ENCODE data around the gene UBB. TPM values are rescaled to one million over a fixed set of nuclear protein-coding genes. Genes with fewer than 3 reads are reported as not detected.
A peak's percentile ranks its signal among the peaks of the same experiment; 100 is the strongest.

UBB gene
- total and polyA plus RNA-seq, 9 of the 15 experiments (the other 6 are each of a cell fraction or from before 2014, with no cell fraction given) = 1,069 to 4,143 (median 1,696) TPM

DNA sequence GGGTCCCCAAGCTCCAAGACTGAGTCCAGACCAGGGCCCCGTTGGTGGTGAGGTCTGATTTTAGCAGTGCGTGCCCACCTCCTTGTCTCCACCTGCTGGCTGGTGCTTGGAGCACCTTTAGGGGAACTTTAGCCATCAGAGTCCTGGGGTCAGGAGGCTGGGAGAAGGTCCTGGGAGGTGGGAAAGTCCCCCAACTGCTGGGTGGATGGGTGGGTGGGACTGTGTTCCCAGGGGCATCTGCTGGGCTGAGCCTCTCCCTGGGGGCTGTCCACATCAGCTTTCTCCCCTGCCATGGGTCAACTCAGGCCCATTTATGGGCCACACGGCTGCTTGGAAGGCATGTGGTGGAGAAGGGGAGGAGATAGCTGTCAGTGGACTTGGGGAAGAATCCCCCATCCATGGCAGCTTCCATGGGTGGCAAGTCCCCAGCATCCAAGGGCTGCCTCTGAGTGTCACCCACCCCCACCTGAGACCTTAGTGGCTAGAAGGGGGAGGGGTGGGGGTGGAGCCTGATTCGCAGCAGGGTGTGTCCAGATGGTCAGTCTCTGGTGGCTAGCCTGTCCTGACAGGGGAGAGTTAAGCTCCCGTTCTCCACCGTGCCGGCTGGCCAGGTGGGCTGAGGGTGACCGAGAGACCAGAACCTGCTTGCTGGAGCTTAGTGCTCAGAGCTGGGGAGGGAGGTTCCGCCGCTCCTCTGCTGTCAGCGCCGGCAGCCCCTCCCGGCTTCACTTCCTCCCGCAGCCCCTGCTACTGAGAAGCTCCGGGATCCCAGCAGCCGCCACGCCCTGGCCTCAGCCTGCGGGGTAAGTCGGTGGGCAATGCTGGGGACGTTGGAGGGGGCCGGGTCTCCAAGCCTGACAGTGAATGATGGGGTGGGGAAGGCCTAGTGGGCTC, 34.4 kb downstream of the UBB start, which contains the start of gene TRPV2 (continued):
- TF ChIP-seq ARID1B (IDR thresholded peaks at IDR 0.05) = peak; percentile 16; the same call in 1 of the 2 replicates

DNA sequence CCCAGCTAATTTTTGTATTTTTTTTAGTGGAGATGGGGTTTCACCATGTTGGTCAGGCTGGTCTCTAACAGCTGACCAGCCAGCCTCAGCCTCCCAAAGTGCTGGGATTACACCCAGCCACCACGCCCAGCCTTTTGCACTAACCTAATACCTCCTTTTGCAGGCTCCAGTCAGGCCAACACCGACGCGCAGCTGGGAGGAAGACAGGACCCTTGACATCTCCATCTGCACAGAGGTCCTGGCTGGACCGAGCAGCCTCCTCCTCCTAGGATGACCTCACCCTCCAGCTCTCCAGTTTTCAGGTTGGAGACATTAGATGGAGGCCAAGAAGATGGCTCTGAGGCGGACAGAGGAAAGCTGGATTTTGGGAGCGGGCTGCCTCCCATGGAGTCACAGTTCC, 36.5 kb downstream of the UBB start:
- Histone ChIP-seq H3K9me3 (replicated peaks; ENCODE audit: control insufficient read depth, insufficient read depth, low read depth, low read length) (no peaks in the 10 kb centered on the region), H3K9me1 (ENCODE audit: control insufficient read depth, insufficient read depth, low read length) (peaks cover 4% of the 10 kb centered on the region), H3K9ac (ENCODE audit: insufficient read depth in 1 of 2, low read depth in 2 of 2, low read length in 2 of 2) (peak overlapping the region in 1 of 2 experiments; percentile 8; a peak in 2 of 4 replicates), H3K4me3 (no peak overlapping the region), H3K27ac (ENCODE audit: extremely low read depth, low read depth, low read length) (no peak overlapping the region; the same call in 2 of the 3 replicates), H3K4me1 (replicated peaks in 1 of 2; ENCODE audit: control insufficient read depth in 2 of 2, insufficient read depth in 2 of 2, low read length in 2 of 2) (peaks cover 37 to 45% of the 10 kb centered on the region in 2 experiments), H3K27me3 (ENCODE audit: control insufficient read depth in 2 of 2, insufficient read depth in 2 of 2, low read length in 2 of 2) (no peaks in the 10 kb centered on the region), H3K4me2 (ENCODE audit: insufficient read depth, low read length) (no peak overlapping the region), H3K36me3 (ENCODE audit: control insufficient read depth, insufficient read depth, low read length) (peaks cover 35% of the 10 kb centered on the region; the same call in 2 of the 3 replicates), H2AFZ (ENCODE audit: low read depth, low read length) (no peak overlapping the region), H4K20me1 (replicated peaks; ENCODE audit: control insufficient read depth, insufficient read depth, low read length) (no peaks in the 10 kb centered on the region), H3K79me2 (ENCODE audit: control insufficient read depth, insufficient read depth, low read length) (peaks cover 54% of the 10 kb centered on the region)
- TF ChIP-seq ZFP36 (IDR thresholded peaks at IDR 0.05; ENCODE audit: low read depth, low read length, partially characterized antibody) (no peak), RBFOX2 (IDR thresholded peaks at IDR 0.05; ENCODE audit: low read depth, low read length) (0 out of 2 replicates have a peak, but pooled peaks have one; percentile 11)
- TF ChIP-seq, protein P1, sequence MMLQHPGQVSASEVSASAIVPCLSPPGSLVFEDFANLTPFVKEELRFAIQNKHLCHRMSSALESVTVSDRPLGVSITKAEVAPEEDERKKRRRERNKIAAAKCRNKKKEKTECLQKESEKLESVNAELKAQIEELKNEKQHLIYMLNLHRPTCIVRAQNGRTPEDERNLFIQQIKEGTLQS (IDR thresholded peaks at IDR 0.05) = 0 out of 2 replicates have a peak, but pooled peaks have one; percentile 18
- TF ChIP-seq, protein P1 (CRISPR knock-in tag; conservative IDR thresholded peaks at IDR 0.05) = no peak
- DNase-seq (ENCODE audit: extremely low read depth in 1 of 4, low spot score in 3 of 4) (peak in 1 of 4 experiments; percentile 1), FAIRE-seq (no peak), ATAC-seq (no peak)
- intact Hi-C loops (cut with micrococcal nuclease) (no loop called here), in situ Hi-C loops (cut with MboI) (no loop called here)
- ChIA-PET POLR2A (interaction anchor here (1.0 to 2.7 kb wide), 3 partner anchors 22 to 36 kb away, joined by 3 to 19 read pairs (median 4); no protein-coding TSS in a partner anchor), CTCF (ENCODE audit: low intra/inter-chr PET ratio) (no interaction called here)
- WGBS (ENCODE audit: insufficient coverage, low coverage, missing lambda C conversion rate) = 77% methylated on average over 5 of the region's 7 CpGs
- BruUV-seq (replicated peaks) = no TSS peak

Data from K562 (cell line).